Lower leg skin (tissue), 3 donors: Measurements from ENCODE around the gene TLDC2.

ENCODE experiments used
- CTCF ChIP-seq, 3 donors: fragments of 450-650 bp; IDR thresholded peaks; one replicate each; pipeline ENCODE4 v1.5.1; 2016; ENCODE audit warnings: antibody characterized with exemption in 3 of 3, mild to moderate bottlenecking in 3 of 3, moderate library complexity in 2 of 3
- POLR2A ChIP-seq, 2 donors: fragments of 450-650 bp; IDR thresholded peaks; one replicate each; pipeline ENCODE4 v1.6.1; 2016 to 2017; ENCODE audit warnings: antibody characterized with exemption in 2 of 2, mild to moderate bottlenecking in 1 of 2, moderate library complexity in 1 of 2

DNA sequence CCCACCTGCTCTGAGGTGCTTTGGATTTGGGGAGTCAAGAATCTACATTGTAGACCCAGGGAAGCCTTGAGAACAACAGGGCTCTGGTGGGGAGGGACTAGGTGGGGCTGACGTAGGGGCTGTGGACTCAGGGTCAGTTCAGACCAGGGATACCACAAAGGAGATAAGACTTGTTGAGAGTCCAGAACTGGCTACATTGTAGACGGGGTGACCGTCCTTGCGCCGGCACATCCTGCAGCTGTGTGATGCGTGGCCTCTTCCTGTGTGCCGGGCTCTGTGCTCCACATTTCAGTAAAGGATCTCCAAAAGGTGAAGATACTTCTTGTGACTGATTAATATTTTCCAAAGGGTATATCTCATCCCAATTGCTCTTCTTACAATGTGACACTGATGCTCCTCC, 9.8 kb upstream of the TLDC2 start:
- TF ChIP-seq POLR2A (IDR thresholded peaks at IDR 0.05): no peak
- no peak for TF ChIP-seq CTCF (IDR thresholded peaks at IDR 0.05)
